Measurements from ENCODE around the gene ZNF223.
A peak's percentile ranks its signal among the peaks of the same experiment; 100 is the strongest.

Gene ZNF223

DNA sequence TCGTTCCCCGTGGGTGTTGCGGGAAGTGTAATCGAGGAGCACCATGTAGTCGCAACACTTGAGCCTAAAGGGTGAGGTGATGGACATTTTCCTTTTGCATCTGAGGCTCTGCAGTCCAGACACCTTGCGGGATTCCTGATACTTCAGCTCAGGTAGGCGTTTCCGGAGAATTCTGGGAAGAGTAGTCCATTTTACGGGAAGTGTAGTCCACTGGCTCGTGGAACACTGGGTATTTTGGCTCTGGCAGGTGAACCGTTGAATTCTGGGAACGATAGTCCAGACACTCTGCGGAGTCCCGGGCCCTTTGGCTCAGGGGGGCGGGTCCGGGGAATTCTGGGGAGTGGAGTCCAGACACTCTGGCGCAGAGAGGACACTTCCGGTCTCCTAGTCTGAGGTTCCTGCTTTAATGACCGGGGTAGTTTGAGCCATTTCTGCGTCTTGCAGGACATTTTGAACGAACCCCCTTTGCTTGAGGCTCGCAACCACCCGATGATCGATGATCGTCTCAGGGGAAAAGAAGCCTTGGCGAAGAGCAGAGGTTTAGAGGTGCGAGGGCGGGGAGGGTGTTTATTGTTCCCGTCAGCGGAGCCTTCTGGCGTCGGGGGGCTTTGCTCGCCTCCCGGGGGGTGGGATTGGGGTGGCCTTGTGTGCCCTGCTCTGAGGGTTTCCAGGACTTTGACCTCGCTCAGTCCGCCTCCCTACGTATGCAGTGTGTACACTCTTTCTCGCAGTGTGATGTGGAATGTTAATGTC is at the start of gene ZNF223:
Gene ZNF223, plus strand, starts transcription at position 387 of the 753 bp plus-strand sequence. CDS start 3,141 bp downstream, outside the sequence.
- DNase-seq: peak; percentile 92

DNA sequence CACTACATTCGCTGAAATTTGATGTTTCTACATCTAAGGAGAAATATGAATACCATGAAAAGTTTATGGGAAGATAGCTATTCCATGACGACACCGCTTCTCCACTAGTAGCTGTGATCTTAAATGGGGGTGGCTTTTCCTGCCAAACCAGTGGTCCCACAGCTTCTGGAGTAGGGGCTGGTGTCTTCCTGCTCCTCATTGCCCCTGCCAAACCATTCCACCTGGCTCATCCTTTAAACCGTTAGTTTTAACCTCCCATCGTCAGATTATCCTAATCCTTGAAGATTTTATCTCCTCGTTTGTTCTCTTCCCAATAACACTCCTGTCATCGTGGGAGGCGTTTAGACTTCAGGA is 49.6 kb upstream of the ZNF223 start:
- DNase-seq: no peak

DNA sequence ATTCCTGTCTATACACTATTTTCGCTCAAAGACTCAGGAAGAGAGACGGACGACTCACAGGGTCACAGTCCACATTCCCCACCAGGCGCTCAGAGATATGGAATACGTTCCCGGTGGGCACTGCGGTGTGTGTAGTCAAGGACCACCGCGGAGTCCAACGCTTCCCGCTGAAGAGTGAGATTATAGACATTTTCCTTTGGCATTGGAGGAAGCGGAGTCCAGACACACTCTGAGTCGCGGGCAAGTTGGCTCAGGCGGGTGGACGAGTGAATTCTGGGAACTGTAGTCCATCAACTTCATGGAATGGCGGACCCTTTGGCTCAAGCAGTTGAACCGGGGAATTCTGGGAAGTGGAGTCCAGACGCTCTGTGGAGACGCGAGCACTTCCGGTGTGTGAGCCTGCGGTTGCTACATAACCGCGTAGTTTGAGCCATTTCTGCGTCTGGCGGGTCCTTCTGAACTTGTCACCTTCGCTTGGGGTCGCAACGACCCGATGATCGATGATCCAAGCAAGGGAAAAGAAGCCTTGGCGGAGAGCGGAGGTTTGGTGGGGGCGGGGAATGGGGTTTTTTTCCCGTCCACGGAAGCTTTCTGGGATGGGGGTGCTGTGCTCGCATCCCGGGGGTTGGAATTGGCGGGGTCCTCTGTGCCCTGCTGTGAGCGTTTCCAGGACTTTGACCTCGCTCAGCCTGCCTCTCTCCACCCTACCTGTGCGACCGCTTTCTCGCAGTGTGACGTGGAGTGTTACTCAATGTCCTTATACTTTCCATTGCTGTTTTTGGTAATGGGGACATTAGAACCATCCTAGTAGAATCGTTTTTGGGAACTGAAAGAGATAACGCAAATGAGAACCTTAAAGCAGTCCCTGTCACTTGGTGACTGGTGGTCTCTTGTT is 49.0 kb upstream of the ZNF223 start, which contains the start of gene ZNF230:
Gene ZNF230, plus strand, starts transcription at position 392 of the 895 bp plus-strand sequence. CDS start 4,122 bp downstream, outside the sequence.
- DNase-seq: peak; percentile 84

DNA sequence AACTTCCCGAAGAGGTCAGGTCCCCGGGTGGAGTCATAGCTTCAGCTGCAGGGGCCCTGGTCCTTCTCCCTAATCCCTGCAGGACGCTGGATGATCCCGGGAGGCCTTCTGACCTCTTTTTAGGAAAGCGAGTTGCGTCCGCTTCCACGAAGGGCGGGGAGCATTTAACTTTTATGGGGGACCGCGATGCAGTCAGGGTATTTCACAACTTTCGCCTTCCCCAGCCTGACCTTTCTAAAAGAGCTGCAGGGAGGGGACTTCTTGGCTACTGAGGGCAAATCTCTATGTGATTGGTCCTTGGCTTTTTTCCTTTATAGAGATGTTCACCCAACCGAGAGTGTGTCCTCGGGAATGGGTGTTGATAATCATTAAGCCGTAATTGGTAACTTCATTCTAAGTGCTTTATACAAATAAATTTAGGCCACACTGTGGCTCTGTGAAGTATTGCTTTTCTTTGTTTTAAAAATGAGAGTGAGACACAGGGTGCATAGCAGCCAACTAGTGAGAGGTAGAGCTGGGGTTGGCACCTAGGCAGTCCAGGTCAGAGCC is 48.3 kb upstream of the ZNF223 start:
- no peak for DNase-seq

DNA sequence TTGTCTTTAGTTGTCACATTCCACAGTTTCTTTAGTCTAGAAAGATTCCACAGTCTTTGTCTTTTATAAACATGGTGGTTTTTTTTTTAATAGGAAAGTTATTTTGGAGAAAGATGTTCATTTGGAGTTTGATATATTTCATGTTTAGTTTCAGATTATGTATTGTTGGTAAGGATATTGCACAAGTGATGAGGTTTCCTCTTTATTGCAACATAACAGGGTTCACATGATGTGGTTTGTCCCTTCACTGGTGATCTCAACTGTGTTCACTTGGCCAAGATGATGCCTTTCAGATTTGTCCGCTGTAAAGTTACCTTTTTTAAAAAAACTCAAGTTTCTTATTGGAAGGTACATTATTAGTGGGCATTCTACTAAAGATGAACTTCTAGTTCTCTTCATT is 45.9 kb upstream of the ZNF223 start:
- DNase-seq: no peak

DNA sequence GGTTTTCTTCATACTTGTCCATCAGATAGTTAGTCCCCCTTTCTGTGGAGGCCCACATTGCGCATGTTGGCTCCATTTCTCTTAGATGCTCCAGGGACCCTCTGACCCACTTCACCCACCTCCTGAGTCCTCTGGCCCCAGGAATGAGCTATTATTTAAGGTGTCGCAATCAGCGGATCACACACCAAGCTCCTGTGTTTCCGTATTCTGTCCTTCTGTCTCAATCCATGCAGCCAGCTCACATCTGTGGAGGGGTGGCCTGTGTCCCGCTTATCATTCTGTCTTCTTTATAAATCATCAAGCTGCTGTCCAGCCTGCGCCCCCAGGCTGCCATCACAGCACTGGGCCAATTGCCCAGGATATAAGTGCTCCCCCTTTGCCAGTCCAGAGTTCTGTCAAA is 44.4 kb upstream of the ZNF223 start:
- no peak for DNase-seq

DNA sequence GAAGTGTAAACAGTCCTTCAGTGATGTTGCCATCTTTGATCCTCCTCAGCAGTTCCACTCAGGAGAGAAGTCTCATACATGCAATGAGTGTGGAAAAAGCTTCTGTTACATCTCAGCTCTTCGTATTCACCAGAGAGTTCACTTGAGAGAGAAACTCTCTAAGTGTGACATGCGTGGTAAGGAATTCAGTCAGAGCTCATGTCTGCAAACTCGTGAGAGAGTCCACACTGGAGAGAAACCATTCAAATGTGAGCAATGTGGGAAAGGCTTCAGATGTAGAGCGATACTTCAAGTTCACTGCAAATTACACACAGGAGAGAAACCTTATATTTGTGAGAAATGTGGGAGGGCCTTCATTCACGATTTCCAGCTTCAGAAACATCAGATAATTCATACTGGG is 41.4 kb upstream of the ZNF223 start:
- no peak for DNase-seq

DNA sequence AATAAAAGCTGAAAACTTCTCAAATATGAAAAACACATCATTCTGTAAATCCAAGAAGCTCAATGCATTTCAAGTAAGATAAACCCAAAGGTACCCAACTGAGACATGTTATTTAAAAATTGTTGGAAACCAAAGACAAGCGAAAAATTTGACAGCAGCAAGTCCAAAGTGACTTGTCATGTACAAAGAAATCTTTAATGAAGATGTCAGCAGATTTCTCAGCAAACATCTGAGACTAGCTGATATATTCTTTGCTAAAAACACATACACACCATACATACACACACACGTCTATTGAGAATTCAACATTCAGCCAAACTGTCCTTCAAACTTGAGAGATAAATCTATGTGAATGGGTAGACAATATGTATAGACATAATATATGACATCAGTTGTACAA is 32.3 kb upstream of the ZNF223 start:
- no peak for DNase-seq

DNA sequence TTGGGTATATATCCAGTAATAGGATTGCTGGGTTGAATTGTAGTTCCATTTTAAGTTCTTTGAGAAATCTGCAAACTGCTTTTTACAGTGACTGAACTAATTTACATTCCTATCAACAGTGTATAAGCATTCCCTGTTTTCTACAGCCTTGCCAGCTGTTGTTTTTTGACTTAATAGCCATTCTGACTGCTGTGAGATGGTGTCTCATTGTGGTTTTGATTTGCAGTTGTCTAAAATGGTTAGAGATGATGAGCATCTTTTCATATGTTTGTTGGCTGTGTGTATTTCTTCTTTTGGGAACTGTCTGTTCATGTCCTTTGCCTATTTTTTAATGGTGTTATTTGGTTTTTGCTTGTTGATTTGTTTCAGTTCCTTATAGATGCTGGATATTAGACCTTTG is 30.6 kb upstream of the ZNF223 start:
- DNase-seq: no peak

DNA sequence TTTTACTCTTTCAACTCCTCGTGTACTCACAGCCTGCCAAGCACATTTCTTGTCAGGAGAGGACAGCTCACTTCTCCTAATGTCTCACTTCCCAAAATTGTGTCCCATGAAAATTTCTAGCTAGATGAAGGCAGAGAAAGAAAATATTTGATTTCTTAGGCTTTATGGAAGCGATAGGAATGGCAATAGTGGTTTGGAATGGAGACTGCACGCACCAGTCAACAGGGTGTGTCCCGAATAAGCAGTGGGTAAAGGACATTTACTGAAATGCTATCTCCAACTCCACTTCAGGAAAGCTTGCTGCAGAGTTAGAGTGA is 27.0 kb upstream of the ZNF223 start:
- DNase-seq: no peak

DNA sequence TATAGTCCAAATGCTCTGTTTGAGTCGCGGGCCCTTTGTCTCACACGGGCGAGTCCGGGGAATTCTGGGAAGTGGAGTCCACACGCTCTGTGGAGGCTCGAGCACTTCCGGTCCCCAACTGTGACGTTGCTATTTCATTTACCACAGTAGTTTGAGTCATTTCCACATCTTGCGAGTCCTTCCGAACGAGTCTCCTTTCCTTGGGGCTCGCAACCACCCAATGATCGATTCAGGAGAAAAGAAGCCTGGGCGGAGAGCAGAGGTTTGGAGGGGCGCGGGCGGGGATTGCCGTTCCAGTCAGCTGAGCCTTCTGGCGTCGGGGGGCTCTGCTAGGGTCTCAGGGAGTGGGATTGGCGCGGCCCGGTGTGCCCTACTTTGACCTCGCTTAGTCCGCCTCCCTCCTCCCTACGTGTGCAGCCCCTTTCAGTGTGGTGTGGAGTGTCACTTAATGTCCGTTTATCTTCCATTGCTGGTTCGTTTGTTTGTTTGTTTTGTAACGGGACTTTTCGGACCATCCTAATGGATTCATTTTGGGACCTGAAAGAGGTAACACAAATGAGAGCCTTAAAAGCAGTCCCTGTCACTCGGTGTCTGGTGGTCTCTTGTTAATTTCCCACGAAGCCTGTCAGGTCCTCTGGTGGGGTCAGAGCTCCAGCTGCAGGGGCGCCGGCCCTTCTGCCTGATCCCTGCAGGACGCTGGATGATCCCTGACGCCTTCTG is 26.5 kb upstream of the ZNF223 start, which contains the start of gene ZNF222:
Gene ZNF222, plus strand, starts transcription at position 163 of the 720 bp plus-strand sequence. Its CDS starts 58 bp downstream, at position 221.
- DNase-seq: peak; percentile 73

DNA sequence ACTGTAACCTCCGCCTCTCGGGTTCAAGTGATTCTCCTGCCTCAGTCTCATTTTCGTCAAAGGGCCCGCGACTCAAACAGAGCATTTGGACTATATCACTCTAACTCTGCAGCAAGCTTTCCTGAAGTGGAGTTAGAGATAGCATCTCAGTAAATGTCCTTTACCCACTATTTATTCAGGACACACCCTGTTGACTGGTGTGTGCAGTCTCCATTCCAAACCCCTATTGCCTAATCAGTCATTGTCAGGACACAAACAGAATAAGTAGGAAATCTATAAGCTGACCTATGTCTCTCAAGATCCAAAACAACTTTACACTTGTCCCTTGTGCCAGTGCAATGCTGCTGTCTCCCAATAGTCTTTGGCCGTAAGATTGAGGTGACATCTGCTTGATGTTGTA is 25.2 kb upstream of the ZNF223 start:
- no peak for DNase-seq

DNA sequence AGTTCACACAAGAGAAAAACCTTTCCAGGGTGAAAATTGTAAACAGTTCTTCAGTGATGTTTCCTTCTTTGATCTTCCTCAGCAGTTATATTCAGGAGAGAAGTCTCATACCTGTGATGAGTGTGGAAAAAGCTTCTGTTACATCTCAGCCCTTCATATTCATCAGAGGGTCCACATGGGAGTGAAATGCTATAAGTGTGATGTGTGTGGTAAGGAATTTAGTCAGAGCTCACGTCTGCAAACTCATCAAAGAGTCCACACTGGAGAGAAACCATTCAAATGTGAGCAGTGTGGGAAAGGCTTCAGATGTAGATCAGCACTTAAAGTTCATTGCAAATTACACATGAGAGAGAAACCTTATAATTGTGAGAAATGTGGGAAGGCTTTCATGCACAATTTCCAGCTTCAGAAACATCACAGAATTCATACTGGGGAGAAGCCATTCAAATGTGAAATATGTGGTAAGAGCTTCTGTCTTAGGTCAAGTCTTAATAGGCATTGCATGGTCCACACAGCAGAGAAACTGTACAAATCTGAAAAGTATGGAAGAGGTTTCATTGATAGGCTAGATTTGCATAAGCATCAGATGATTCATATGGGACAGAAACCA is 19.7 kb upstream of the ZNF223 start:
- DNase-seq: no peak

DNA sequence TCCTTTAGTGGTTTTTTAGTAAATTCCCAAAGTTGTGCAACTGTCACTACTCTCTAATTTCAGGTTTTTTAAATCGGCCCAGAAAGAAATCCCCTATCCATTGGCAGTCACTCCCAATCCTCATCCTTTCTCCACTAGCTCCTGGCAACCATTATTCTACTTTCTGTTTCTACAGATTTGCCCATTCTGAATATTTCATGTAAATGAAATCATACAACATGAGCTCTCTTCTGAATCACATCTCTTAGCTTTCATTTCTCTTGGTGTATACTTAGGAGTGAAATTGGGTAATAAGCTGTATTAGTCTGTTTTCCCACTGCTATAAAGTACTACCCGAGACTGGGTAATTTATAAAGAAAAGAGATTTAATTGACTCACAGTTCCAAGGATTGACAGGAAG is 9.7 kb upstream of the ZNF223 start:
- DNase-seq: no peak

DNA sequence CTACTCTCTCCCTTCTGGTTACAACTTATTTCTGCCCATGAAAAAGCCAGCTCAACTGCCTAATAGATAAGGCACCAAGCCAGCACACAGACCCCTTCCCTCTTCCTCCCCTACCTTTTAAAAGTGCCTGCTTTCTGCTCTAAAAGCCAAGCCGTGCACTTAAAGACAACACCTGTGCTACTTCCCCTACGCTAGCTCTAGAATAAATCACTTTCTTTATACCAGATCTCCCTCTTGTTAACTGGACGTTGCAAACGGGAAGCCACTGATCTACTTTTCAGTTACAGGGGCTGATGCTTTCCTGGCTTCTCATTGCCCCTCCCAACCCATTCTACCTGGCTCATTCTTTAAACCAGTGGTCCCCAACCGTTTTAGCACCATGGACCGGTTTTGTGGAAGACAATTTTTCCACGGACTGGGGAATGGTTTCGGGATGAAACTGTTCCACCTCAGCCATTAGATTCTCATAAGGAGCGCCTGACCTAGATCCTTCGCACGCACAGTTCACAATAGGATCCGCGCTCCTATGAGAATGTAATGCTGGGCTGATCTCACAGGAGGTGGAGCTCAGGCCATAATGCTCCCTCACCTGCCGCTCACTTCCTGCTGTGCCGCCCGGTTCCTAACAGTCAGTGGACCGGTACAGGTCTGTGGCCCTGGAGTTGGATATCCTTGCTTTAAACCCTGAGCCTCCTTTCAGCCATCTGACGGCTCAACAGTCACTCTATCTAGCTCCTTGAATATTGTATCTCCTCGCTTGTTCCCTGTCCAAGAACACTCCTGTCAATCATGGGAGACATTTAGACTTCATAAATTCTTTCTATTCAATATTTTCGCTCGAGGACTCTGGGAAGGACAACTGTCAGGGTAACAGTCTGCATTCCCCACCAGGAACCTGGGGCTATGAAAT is 841 bp upstream of the ZNF223 start:
- DNase-seq: peak; percentile 42

DNA sequence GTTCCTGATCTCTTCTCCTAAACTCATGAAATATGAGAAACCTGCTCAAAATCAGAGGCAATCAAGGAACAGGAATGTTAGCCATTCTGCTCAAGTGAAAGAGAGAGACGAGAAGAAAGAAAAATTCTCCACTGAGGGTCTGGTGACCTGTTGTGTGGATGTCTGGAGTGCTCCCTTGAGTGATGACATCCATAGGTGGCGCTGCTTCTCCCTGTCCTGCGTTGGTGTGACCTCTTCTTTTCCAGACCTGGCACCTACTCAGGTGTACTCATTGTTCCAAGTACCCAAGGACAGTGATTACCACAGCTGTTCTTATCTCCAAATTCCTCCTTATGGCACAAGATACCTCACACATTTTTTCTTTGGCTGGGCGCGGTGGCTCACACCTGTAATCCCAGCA is 4.0 kb downstream of the ZNF223 start:
- no peak for DNase-seq

DNA sequence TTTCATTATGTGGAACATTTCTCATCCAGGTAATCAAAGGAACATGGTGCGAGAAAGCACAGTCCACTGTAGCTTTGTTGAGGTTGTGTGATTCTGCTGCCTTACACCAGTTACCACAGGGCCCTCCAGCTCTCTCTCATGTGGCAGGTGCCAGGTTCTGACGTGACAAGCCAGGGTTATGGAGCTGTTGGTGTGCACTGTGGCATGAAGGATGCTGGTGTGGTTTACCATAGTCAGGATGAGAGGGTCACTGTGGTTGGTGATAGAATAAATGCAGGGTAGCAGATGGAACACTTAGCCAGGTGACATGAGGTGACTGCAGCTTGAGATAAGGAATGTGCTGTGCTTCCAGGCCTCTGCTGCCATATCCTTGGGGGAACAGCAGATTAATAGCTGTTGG is 7.4 kb downstream of the ZNF223 start:
- no peak for DNase-seq

DNA sequence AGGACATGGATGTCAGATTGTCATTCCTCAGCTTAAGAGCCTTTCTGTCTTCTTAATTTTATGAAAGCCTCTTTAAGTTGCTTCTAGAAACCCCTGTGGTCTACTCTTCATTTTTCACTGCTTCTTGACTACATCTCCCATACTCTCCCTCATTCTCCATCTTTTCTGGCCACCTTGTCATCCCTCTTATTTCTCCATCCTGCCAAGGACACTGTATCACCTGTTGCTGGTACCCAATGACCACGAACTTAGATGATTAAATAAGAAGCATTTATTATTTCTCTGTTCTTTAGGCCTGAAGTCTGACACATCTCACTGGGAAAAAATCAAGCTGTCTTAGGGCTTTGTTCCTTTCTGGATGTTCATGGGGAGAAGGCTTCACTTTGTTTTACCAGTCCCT is 9.2 kb downstream of the ZNF223 start:
- DNase-seq: no peak

DNA sequence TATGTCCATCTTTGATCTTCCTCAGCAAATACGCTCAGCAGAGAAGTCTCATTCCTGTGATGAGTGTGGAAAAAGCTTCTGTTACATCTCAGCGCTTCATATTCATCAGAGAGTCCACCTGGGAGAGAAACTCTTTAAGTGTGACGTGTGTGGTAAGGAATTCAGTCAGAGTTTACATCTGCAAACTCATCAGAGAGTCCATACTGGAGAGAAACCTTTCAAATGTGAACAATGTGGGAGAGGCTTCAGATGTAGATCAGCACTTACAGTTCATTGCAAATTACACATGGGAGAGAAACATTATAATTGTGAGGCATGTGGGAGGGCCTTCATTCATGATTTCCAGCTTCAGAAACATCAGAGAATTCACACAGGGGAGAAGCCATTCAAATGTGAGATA is 14.5 kb downstream of the ZNF223 start:
- DNase-seq: no peak

DNA sequence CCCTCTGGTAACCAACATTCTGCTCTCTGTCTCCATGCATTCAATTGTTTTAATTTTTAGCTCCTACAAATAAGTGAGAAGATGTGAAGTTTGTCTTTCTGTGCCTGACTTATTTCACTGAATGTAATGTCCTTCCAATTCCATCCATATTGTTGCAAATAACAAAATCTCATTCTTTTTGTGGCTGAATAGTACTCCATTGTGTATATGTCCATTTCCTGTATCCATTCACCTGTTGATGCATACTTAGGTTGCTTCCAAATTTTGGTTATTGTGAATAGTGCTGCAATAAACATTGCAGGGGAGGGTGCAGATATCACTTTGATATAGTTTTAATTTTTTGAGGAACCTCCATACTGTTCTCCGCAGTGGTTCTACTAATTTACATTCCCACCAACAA is 17.6 kb downstream of the ZNF223 start:
- DNase-seq: no peak

DNA sequence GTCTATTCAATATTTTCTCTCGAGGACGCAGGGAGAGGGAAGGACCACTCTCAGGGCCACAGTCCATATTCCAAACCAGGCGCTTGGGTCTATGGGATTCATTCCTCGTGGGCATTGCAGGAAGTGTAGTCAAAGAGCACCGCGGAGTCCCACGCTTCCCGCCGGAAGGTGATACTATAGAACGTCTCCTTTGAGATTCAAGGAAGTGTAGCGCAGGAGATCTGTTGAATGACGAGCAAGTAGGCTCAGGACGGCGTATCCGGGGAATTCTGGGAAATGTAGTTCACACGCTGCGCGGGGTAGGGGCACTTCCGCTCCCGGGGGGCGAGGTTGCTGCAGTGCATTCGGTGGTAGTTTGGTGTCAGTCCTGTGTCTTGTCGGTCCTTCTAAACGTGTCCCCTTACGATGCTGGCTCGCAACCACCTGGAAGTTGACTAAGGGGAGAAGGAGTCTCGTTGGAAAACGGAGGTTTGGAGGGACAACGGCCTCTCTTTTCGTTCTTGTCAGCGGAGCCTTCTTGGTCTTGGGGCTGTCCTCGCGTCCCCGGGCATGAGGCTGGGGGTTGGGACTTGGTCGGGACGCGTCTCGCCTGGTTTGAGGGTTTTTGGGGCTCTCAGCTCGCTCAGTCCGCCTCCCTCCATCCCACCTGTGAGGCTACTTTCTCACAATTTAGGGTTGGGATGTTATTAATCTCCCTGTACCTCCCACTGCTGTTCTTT is 20.1 kb downstream of the ZNF223 start, which contains the start of gene ZNF284:
Gene ZNF284, plus strand, starts transcription at position 336 of the 719 bp plus-strand sequence. CDS start 4,231 bp downstream, outside the sequence.
- peak; percentile 82 for DNase-seq

All from NCI-H1436 (cell line).